IMR-90 (cell line): ENCODE data around the gene NBEA.

ENCODE experiments used
- BHLHE40 ChIP-seq: fragments of 150-350 bp; IDR thresholded peaks from 2 replicates; pipeline ENCODE4 v1.6.1; 2016; ENCODE audit warnings: mild to moderate bottlenecking, low read depth, low read length
- FOS ChIP-seq: fragments of 150-350 bp; IDR thresholded peaks from 2 replicates; pipeline ENCODE4 v1.6.1; 2016; ENCODE audit warnings: low read depth, low read length
- MAZ ChIP-seq: IDR thresholded peaks from 2 replicates; pipeline ENCODE4 v1.6.1; 2012; ENCODE audit warnings: low read depth, mild to moderate bottlenecking, low read length, improper control_type of control experiment, moderate library complexity, borderline replicate concordance
- POLR2A ChIP-seq: IDR thresholded peaks from 2 replicates; pipeline ENCODE4 v1.6.1; 2012; ENCODE audit warnings: mild to moderate bottlenecking, low read depth, low read length
- RAD21 ChIP-seq: IDR thresholded peaks from 2 replicates; pipeline ENCODE4 v1.6.1; 2012; ENCODE audit warnings: low read length, improper control_type of control experiment
- RCOR1 ChIP-seq: IDR thresholded peaks from 2 replicates; pipeline ENCODE4 v1.6.1; 2012; ENCODE audit warnings: mild to moderate bottlenecking, low read length, improper control_type of control experiment; ENCODE audit not compliant: insufficient replicate concordance
- SMC3 ChIP-seq: fragments of 150-350 bp; IDR thresholded peaks from 2 replicates; pipeline ENCODE4 v1.6.1; 2016; ENCODE audit warnings: low read depth, mild to moderate bottlenecking, antibody characterized with exemption, low read length, moderate library complexity
- TF ChIP-seq, protein P1 (sequence below): conservative IDR thresholded peaks from 2 replicates; pipeline ENCODE4 v1.5.1; 2012; ENCODE audit warnings: mild to moderate bottlenecking, low read depth, low read length, improper control_type of control experiment
- TF ChIP-seq, protein P2 (sequence below): fragments of 150-350 bp; IDR thresholded peaks from 2 replicates; pipeline ENCODE4 v1.6.1; 2017; ENCODE audit warnings: mild to moderate bottlenecking, antibody characterized with exemption, low read length, low read depth
- TF ChIP-seq, protein P3 (sequence below): fragments of 150-350 bp; IDR thresholded peaks from 2 replicates; pipeline ENCODE4 v1.6.1; 2016; ENCODE audit warnings: low read depth, mild to moderate bottlenecking, low read length, moderate library complexity, borderline replicate concordance

DNA sequence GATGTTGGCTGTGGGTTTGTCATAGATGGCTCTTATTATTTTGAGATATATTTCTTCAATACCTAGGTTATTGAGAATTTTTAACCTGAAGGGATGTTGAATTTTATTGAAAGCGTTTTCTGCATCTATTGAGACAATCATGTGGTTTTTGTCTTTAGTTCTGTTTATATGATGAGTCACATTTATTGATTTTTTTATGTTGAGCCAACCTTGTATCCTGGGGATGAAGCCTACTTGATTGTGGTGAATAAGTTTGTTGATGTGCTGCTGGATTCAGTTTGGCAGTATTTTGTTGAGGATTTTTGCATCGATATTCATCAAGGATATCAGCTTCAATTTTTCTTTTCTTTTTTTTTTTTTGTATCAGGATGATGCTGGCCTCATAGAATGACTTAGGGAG lies 29.4 kb downstream of the NBEA start:
- no peak for TF ChIP-seq SMC3
- TF ChIP-seq, protein P1, sequence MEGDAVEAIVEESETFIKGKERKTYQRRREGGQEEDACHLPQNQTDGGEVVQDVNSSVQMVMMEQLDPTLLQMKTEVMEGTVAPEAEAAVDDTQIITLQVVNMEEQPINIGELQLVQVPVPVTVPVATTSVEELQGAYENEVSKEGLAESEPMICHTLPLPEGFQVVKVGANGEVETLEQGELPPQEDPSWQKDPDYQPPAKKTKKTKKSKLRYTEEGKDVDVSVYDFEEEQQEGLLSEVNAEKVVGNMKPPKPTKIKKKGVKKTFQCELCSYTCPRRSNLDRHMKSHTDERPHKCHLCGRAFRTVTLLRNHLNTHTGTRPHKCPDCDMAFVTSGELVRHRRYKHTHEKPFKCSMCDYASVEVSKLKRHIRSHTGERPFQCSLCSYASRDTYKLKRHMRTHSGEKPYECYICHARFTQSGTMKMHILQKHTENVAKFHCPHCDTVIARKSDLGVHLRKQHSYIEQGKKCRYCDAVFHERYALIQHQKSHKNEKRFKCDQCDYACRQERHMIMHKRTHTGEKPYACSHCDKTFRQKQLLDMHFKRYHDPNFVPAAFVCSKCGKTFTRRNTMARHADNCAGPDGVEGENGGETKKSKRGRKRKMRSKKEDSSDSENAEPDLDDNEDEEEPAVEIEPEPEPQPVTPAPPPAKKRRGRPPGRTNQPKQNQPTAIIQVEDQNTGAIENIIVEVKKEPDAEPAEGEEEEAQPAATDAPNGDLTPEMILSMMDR, result no peak
- TF ChIP-seq, protein P2, sequence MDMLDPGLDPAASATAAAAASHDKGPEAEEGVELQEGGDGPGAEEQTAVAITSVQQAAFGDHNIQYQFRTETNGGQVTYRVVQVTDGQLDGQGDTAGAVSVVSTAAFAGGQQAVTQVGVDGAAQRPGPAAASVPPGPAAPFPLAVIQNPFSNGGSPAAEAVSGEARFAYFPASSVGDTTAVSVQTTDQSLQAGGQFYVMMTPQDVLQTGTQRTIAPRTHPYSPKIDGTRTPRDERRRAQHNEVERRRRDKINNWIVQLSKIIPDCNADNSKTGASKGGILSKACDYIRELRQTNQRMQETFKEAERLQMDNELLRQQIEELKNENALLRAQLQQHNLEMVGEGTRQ, result no peak
- TF ChIP-seq RCOR1, result no peak
- TF ChIP-seq, protein P3, sequence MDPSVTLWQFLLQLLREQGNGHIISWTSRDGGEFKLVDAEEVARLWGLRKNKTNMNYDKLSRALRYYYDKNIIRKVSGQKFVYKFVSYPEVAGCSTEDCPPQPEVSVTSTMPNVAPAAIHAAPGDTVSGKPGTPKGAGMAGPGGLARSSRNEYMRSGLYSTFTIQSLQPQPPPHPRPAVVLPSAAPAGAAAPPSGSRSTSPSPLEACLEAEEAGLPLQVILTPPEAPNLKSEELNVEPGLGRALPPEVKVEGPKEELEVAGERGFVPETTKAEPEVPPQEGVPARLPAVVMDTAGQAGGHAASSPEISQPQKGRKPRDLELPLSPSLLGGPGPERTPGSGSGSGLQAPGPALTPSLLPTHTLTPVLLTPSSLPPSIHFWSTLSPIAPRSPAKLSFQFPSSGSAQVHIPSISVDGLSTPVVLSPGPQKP, result no peak
- no peak for TF ChIP-seq BHLHE40
- no peak for TF ChIP-seq POLR2A
- TF ChIP-seq MAZ, result no peak
- TF ChIP-seq FOS, result no peak
- TF ChIP-seq RAD21, result no peak
